HG02763 (cell line): ENCODE results near the gene RIT2.

Experiments
- ATAC-seq: cut with Tn5 transposase; IDR thresholded peaks from one replicate; pipeline ENCODE4 v1.9.1; 2021; ENCODE audit warnings: mild to moderate bottlenecking, moderate library complexity; ENCODE audit not compliant: unreplicated experiment

Gene RIT2

DNA sequence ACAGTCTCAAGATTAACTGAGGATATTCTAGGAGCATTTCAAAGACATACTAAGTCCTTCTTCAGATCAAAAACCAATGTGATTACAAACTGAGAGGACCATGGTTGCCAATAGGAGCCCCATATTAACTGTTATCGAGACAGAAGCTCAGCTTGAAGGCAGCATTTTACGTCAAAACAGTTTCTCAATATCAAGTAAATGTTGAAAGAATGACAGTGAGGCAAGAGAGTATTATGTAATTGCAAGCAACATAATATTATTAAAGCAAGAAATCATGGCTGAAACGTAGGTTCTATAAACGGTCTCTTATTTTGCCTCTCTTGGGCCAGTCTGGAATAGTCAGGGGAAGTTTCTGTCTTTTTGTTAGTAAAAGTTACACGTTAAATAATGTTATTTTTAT lies 22.9 kb downstream of the RIT2 start:
- ATAC-seq = no peak

GRCh38 chr18:43081396-43081795 lies 34.1 kb downstream of the RIT2 start:
- no peak for ATAC-seq

GRCh38 chr18:43080671-43081070 lies 34.8 kb downstream of the RIT2 start:
- ATAC-seq = no peak

GRCh38 chr18:43079422-43079821 lies 36.1 kb downstream of the RIT2 start:
- no peak for ATAC-seq

DNA sequence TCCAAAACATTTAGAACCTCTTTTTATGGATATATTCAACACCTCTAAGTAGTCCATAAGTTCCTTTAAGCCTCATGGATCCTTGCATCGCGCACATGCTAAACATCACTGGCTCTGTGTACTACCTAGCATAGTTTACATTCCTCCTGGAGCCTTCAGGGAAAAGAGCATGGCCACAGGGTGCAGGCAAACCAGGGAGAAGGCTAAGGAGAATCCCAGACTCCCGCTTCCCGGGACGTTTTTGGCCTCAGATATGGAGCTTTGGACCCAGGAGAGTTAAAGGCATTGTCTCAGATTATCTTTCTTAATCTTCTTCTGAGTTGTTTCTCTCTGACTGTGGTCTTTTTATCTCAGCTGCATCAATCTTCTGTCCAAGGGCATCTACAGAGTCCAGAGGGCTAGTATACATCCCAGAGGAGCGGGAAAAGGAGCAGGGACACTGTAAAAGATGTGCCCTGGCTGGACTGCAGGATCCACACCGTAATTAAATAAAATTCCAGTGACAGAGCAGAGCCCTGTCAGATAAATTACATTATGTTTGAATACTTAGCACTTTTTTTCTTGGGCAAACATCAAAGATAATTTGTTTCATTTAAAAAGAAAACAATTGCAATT lies 36.9 kb downstream of the RIT2 start:
- ATAC-seq = no peak

DNA sequence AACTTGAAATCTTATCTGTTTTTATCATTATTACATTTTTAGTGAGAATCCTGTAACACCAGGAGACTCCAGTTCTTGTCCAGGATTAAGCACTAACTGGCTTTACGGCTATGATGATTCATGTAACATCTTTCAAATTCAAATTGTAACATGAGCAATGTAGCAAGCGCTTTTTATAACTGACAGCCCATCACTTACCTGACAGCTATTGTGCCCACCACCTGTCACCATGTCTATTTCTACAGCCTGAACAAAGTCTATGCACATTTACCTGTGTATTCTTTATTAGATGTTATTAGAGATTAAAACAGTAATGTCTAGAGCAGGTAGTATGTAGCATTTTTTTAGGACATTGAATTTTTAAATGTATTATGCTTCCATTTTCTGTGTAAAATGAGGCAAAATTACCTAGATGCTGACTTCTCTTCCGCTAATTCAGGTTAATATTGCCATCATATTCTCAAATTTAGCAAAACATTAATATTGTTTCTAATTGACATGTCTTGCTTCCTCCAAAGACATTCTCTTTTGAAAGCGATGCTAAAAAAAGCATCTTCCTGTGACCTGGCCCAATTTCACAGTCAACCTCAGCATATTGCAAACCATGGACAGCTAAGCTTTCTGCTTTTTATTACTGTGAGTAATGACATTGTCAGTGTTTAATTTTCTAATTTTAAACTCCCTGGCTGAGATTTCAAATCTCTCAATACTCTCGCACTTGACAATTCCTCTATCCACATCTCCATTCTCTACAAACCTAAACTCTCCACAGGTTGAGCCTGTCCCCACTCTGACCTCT lies 37.8 kb downstream of the RIT2 start:
- no peak for ATAC-seq

GRCh38 chr18:43073771-43074170 lies 41.7 kb downstream of the RIT2 start:
- no peak for ATAC-seq

DNA sequence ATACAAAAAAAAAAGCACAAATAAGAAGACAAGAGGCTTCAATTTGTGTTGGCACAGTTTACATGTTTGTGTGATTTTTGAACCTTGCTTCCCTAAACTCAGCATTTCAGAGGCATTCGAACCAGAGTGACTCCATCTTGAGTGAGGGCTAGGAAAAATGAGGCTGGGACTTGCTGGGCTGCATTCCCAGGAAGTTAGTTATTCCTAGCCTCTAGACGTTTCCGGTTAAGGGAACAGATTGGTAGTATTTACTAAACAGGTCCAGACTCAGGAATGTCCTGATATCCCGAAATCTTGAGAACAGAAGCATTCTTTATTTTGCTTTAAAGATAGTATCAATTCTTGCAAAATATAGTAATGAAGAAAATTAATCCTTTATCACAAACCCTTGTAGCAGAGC lies 46.7 kb downstream of the RIT2 start:
- ATAC-seq = no peak

DNA sequence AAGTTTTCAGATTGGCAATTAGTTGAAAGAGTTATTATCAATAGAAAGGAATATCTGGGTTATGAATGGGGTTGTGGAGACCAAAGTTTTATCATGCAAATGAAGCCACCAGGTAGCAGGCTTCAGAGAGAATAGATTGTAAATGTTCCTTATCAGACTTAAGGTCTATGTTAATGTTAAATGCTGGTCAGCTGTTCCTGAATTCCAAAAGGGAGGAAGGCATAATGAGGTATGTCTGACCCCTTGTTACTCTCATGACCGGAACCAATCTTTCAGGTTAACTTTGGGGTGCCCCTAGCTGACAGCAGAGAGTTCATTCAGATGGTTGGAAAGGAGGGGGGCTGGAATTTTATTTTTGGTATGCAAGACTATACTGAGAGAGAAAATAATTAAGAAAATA lies 47.9 kb downstream of the RIT2 start:
- ATAC-seq = no peak

DNA sequence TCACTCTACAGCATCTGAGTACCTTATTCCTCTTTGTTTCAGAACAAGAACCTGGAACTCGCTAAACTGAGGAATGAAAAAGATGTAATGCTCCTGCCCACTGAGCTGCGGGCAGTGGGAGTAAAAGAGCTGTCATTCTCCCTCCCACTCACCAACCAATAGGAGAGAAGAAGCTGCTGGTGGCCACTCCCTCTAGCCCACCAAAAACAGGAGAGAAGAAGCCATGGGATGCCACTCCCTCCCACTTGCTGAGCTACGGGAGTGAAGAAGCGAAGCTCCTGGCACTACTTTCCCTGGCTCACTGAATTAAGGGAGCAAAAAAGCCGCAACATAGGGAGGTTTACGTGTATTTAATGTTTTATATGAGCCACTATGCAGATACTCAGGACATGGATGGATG lies 53.7 kb downstream of the RIT2 start:
- ATAC-seq = no peak

DNA sequence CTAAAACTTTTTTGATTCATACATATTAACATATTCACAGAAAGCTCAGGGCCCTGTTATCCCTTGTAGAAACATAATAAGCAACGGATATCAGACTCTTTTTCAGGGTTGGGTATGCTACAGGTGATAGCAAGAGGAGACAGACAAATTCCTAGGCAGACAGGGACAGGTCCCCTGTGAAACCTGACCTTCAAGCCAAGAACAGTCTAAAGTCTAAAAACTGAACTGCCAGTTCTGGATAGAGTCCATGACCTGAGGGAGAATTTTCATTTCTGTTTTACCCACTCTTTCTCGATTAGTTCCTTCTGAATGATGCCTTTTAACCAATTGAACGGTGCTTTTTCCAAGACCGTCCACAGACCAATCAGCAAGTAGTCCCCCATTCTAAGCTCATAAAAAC lies 54.2 kb downstream of the RIT2 start:
- ATAC-seq = no peak

- no peak for ATAC-seq
Measured at GRCh38 chr18:43060020-43060419, 55.5 kb downstream of the RIT2 start.

DNA sequence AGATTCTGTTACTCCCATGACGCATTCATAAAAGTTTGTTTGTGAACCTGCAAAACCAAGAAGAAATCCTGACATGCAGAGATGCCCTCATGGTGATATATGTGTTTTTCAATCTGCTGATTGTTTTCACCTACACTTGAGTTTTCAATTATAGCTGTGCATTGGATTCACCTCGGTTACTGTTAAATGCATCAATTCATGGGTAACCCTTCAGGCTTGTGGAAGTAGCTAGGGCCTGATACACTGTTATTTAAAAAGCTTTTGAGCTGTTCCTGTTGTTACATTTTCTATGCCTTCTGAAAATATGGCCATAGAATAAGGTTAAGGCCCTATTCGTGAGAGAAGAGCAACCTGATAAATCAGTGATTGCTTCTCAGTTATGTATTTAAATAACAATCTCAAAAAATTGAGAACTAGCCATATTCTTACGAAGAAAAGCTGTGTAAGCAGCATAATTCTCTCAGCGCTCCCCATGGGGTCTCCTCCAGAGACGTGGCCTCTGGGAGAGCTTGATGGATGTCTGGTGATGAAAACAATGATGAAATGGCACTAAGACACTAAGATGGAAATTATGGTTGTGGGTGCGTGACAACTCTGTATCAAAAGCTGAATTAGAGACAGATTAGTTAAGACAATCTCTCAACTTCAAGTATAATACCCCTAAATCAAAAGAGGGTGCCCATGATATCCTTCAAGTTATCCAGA lies 60.5 kb downstream of the RIT2 start:
- ATAC-seq = no peak

DNA sequence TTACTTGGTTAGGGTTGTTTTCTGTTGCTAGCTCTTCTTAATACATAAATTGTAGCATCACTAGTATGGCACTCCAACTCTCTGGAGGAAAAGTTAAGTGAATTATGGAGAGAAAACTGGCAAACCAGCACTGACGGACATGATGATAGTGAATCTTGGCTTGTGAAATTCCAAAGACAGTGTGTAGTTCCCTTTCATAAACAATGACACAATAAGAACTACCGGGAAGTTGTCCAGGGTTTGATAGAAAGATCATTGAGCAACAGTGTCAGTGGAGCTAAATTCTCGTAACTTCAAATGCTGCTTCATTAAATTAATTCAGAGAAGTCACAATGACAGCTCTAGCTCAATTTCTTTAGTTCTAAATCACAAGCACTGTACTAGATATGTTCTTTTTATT lies 66.5 kb downstream of the RIT2 start:
- ATAC-seq = no peak

DNA sequence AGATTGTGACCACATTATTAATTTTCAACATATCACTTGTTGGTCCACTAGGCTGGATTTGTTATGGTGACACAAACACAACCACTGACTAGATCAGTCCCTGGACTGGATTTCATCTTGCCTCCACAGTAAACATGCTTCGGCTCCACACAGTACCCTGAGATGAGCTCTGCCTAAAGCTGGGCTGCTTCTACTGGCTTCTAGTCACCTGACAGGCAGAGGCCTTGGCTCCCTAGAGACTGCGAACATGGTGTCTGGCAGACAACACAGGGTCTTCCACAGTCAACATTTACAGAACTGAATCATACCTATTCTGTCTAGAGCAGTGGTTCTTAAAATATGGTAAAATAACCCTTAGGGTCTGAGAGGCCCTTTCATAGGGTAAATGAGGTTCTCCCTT lies 69.2 kb downstream of the RIT2 start:
- no peak for ATAC-seq

GRCh38 chr18:43043626-43044025 lies 71.9 kb downstream of the RIT2 start:
- no peak for ATAC-seq

- ATAC-seq = no peak
Measured at GRCh38 chr18:43040281-43040680, 75.2 kb downstream of the RIT2 start.

DNA sequence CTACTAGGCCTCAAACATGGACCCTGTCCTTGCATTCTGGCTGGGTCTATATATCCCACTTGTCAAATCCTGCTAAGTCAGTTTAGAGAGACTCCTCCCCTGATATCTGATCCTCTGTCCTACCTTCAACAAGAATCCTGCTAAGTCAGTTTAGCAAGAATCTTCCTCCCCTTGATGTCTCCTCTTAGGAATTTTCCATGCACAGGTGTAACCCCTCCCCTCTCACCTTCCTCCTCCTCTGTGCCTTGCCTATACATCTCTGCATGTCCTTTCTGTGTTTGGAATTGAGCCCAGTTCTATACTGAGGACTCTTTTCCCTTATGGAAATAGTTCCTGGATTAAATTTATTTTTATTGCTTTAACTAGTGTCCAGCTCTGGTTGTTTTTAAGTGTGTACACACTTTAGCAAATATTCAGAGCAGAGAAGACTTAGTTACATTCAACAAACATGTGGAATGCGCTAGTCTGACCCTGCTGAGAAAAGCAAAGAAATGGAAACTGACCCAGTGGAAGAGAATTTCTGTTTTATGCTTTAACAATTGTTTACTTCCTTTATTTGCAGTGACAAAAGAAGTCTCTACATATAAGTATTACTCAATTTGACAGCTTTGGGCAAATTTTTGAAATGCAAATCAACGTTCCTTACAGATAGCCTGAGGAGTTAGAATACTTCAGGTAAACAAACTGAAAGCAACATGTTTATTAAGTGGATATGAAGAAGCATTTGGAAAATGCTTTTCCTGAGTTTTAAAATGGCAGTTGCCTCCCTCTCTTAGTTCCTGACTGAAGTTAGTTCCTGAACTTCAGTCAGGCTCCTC lies 80.6 kb downstream of the RIT2 start:
- no peak for ATAC-seq

- no peak for ATAC-seq
Measured at GRCh38 chr18:43031169-43031568, 84.3 kb downstream of the RIT2 start.

DNA sequence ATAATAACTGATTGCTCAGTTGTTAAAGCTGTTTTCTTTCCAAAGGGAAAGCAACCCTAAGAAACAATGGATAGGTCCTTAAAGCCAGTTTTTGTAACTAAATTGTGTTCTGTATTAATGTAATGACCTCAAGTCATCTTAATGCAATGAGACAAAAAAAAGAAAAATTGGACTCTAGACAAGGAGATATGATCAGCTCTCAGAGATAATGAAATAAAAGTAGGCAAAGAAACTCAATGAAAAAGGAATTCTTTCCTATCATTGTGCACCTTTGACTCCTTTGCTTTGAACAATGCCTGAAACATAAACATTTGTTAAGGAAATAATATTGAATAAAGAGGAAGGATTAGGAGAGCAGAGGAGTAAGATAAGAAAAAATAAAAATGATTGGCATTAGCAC lies 86.1 kb downstream of the RIT2 start:
- no peak for ATAC-seq

DNA sequence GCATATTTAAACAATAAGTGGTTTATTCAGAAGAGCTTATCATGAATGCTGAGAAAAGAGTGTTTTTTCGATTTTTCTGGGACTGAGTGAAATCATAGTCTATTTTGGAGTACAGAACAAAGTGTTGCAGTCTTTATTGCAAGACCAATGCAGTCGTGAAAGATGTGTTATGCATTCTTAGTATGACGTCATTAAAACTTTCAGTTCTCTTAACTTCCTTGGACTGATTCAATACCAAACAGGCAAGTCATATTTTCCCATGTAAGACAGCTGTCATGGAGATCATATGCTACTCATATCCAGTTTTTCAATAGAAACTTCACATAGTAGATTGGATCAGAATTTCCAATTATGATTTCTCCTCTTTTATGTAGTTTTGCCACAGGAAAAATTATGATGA lies 92.6 kb downstream of the RIT2 start:
- no peak for ATAC-seq
